HG02970 (cell line): Measurements from ENCODE around the gene FABP3.

Source experiments
- ATAC-seq: cut with Tn5 transposase; IDR thresholded peaks from one replicate; pipeline ENCODE4 v1.9.1; 2021; ENCODE audit warnings: mild to moderate bottlenecking, moderate library complexity, moderate number of reproducible peaks; ENCODE audit not compliant: unreplicated experiment, low FRiP score

FABP3 gene

GRCh38 chr1:31324992-31325391 lies 47.9 kb downstream of the FABP3 start:
- ATAC-seq = no peak

DNA sequence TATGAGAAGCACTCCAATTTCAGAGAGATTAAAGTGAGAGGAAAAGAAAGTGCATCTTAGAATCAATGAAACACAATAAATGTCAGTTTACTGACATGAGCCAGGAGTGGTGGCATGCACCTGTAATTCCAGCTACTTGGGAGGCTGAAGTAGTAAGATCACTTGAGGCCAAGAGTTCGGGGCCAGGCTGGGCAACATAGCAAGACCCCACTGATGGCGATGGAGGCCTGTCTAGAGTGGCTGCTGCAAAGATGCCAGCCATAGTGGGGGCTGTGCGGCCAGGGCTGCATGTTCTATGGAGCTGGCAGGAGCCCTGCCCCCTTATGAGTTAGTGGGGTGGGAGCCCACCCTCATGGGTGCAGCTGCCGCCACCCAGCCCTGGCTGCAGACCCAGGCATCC lies 48.8 kb downstream of the FABP3 start:
- no peak for ATAC-seq

- ATAC-seq = no peak
These were observed 54.7 kb downstream of the FABP3 start for GRCh38 chr1:31318146-31318545.

GRCh38 chr1:31315902-31316301 lies 57.0 kb downstream of the FABP3 start:
- no peak for ATAC-seq
